ENCODE data around the gene MED15. TPM values are rescaled to one million over a fixed set of nuclear protein-coding genes. Genes with fewer than 3 reads are reported as not detected.

Gene MED15
- total and polyA plus RNA-seq, 2 of the 4 experiments (the other 2 are of a cell fraction) = 19.0 to 68.8 TPM

DNA sequence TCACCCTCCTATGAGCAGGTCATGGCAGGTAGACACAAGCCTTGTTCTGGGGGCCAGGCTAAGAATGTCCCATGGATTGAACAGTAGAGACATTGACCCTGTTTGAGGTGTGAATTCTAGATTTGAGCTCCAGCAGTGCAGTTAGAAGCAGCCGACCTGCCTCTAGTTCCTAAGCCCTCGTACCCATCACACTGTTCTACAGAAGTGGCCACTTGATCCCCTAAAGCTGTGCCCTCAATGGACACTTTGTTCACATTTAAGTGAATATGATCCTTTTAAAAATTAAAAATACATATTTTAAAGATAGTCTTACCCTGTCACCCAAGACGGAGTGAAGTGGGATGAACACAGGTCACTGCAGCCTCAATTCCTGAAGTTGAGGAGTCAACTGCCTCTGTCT, 122.0 kb downstream of the MED15 start:
- H4K20me1 ChIP-seq (ENCODE audit: insufficient read depth, low read length) = no peaks in the 10 kb centered on the region
- H4K5ac ChIP-seq (ENCODE audit: low read depth, low read length) = no peak overlapping the region
- no peak overlapping the region for H3K4me3 ChIP-seq (ENCODE audit: insufficient read depth, low read depth, low read length)
- no peak overlapping the region for H2BK120ac ChIP-seq (ENCODE audit: low read depth, low read length)
- no peak overlapping the region for H2AFZ ChIP-seq (replicated peaks; ENCODE audit: low read length, poor library complexity)
- CTCF ChIA-PET = no interaction called here
- no peaks in the 10 kb centered on the region for H3K36me3 ChIP-seq (ENCODE audit: control insufficient read depth, insufficient read depth, low read length)
- H3K14ac ChIP-seq (replicated peaks; ENCODE audit: low read depth, low read length) = no peak overlapping the region
- TF ChIP-seq CHD1 (IDR thresholded peaks at IDR 0.05; ENCODE audit: low read depth, low read length) = no peak
- TF ChIP-seq MAZ (IDR thresholded peaks at IDR 0.05; ENCODE audit: borderline replicate concordance, low read depth, low read length) = no peak
- TF ChIP-seq CEBPB (IDR thresholded peaks at IDR 0.05; ENCODE audit: low read depth, low read length) = no peak
- no peak for TF ChIP-seq RAD21 (IDR thresholded peaks at IDR 0.05; ENCODE audit: low read length)
- TF ChIP-seq, protein P1, sequence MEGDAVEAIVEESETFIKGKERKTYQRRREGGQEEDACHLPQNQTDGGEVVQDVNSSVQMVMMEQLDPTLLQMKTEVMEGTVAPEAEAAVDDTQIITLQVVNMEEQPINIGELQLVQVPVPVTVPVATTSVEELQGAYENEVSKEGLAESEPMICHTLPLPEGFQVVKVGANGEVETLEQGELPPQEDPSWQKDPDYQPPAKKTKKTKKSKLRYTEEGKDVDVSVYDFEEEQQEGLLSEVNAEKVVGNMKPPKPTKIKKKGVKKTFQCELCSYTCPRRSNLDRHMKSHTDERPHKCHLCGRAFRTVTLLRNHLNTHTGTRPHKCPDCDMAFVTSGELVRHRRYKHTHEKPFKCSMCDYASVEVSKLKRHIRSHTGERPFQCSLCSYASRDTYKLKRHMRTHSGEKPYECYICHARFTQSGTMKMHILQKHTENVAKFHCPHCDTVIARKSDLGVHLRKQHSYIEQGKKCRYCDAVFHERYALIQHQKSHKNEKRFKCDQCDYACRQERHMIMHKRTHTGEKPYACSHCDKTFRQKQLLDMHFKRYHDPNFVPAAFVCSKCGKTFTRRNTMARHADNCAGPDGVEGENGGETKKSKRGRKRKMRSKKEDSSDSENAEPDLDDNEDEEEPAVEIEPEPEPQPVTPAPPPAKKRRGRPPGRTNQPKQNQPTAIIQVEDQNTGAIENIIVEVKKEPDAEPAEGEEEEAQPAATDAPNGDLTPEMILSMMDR (conservative IDR thresholded peaks at IDR 0.05; ENCODE audit: low read depth, low read length) = no peak
- no peak for TF ChIP-seq SMC3 (IDR thresholded peaks at IDR 0.05; ENCODE audit: low read depth, low read length)
- TF ChIP-seq NFE2L2 (IDR thresholded peaks at IDR 0.05; ENCODE audit: low read depth, low read length) = no peak
- TF ChIP-seq MAFK (IDR thresholded peaks at IDR 0.05; ENCODE audit: low read depth, low read length) = no peak
- TF ChIP-seq MXI1 (IDR thresholded peaks at IDR 0.05; ENCODE audit: borderline replicate concordance, low read depth, low read length) = no peak
- TF ChIP-seq RFX5 (IDR thresholded peaks at IDR 0.05; ENCODE audit: low read depth, low read length) = no peak
- no peak for TF ChIP-seq POLR2A (IDR thresholded peaks at IDR 0.05; ENCODE audit: low read depth, low read length)
- TF ChIP-seq, protein P2, sequence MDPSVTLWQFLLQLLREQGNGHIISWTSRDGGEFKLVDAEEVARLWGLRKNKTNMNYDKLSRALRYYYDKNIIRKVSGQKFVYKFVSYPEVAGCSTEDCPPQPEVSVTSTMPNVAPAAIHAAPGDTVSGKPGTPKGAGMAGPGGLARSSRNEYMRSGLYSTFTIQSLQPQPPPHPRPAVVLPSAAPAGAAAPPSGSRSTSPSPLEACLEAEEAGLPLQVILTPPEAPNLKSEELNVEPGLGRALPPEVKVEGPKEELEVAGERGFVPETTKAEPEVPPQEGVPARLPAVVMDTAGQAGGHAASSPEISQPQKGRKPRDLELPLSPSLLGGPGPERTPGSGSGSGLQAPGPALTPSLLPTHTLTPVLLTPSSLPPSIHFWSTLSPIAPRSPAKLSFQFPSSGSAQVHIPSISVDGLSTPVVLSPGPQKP (IDR thresholded peaks at IDR 0.05; ENCODE audit: borderline replicate concordance, low read depth, low read length) = no peak
- no peak for TF ChIP-seq FOS (IDR thresholded peaks at IDR 0.05; ENCODE audit: low read depth, low read length)
- no peak for TF ChIP-seq RCOR1 (IDR thresholded peaks at IDR 0.05; ENCODE audit: insufficient replicate concordance, low read length)
- no peak for TF ChIP-seq BHLHE40 (IDR thresholded peaks at IDR 0.05; ENCODE audit: low read depth, low read length)
- TF ChIP-seq, protein P3, sequence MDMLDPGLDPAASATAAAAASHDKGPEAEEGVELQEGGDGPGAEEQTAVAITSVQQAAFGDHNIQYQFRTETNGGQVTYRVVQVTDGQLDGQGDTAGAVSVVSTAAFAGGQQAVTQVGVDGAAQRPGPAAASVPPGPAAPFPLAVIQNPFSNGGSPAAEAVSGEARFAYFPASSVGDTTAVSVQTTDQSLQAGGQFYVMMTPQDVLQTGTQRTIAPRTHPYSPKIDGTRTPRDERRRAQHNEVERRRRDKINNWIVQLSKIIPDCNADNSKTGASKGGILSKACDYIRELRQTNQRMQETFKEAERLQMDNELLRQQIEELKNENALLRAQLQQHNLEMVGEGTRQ (IDR thresholded peaks at IDR 0.05; ENCODE audit: low read depth, low read length) = no peak
- in situ Hi-C loops (cut with MboI; ENCODE audit: low sequenced_read_pairs) (no loop called here), intact Hi-C loops (cut with micrococcal nuclease) (loop anchor here (5.0 kb wide), 1 partner anchor 33 kb away; no protein-coding TSS in a partner anchor), dilution Hi-C loops (cut with HindIII; ENCODE audit: low sequenced_read_pairs, unreplicated experiment) (no loop called here)
- no peak overlapping the region for H2BK15ac ChIP-seq (ENCODE audit: low read depth, low read length)
- BruUV-seq (replicated peaks) = no TSS peak
- H3K56ac ChIP-seq (ENCODE audit: extremely low read depth, insufficient read depth, low read length) = no peak overlapping the region
- no peak overlapping the region for H2AK5ac ChIP-seq (ENCODE audit: low read depth, low read length)
- H3K4me1 ChIP-seq (ENCODE audit: control insufficient read depth, insufficient read depth, low read length) = no peaks in the 10 kb centered on the region
- H3K79me1 ChIP-seq (ENCODE audit: low read depth in 1 of 2, low read length in 2 of 2) = no peaks in the 10 kb centered on the region
- no peaks in the 10 kb centered on the region for H3K9me3 ChIP-seq (ENCODE audit: control insufficient read depth, insufficient read depth, low read length)
- H4K91ac ChIP-seq (ENCODE audit: insufficient read depth, low read depth, low read length) = no peak overlapping the region
- POLR2A ChIA-PET (ENCODE audit: unreplicated experiment) = no interaction called here
- no peak overlapping the region for H3K18ac ChIP-seq (ENCODE audit: low read depth, low read length)
- no peak overlapping the region for H2AK9ac ChIP-seq (replicated peaks; ENCODE audit: low read depth, low read length, poor library complexity)
- no peak overlapping the region for H3K9ac ChIP-seq (ENCODE audit: low read depth, low read length)
- H3K9me1 ChIP-seq (ENCODE audit: insufficient read depth, low read length) = no peaks in the 10 kb centered on the region
- H3K4me2 ChIP-seq (ENCODE audit: low read depth, low read length) = no peak overlapping the region
- H3K23ac ChIP-seq (ENCODE audit: low read depth, low read length) = no peak overlapping the region
- H3K27ac ChIP-seq (ENCODE audit: insufficient read depth, low read length) = no peak overlapping the region
- no peak overlapping the region for H2BK20ac ChIP-seq (ENCODE audit: low read depth, low read length)
- no peak overlapping the region for H3K4ac ChIP-seq (ENCODE audit: low read depth, low read length)
- no peak for ATAC-seq (ENCODE audit: low read depth)
- no peak overlapping the region for H2BK5ac ChIP-seq (ENCODE audit: low read depth, low read length, poor library complexity, severe bottlenecking)
- DNase-seq = no peak
- H4K8ac ChIP-seq (ENCODE audit: low read depth in 2 of 2, low read length in 2 of 2) = no peak overlapping the region
- peaks cover 62% of the 10 kb centered on the region for H3K27me3 ChIP-seq (ENCODE audit: control insufficient read depth, insufficient read depth, low read length)
- WGBS, 2 experiments (ENCODE audit: extremely low coverage in 2 of 2, insufficient read length in 1 of 2) = no CpG with 5 or more reads among the region's 3 CpGs

Measured in IMR-90 (cell line).